Right cardiac atrium (tissue), 5 donors: Measurements from ENCODE around the gene SLC25A48. TPM values are rescaled to one million over a fixed set of nuclear protein-coding genes. Genes with fewer than 3 reads are reported as not detected.
"Not testable (repeated sequence)": the region's sequence is repeated elsewhere in the genome, so short reads cannot be mapped to it uniquely, and the experiment has no call there.

ENCODE experiments used
- ATAC-seq, 2 donors: fragments of 200-7000 bp; cut with Tn5 transposase; one replicate each; pipeline versions ENCODE4 v1.8.0 to v1.9.1; 2020; ENCODE audit warnings: moderate library complexity in 2 of 2, mild to moderate bottlenecking in 1 of 2
- DNase-seq, 3 donors: peaks; one replicate each; pipeline ENCODE4 v3.0.0-alpha.2; 2020
- H3K27ac ChIP-seq: one replicate; pipeline ENCODE4 v1.5.1; 2013; ENCODE audit warnings: mild to moderate bottlenecking, low read length, control low read depth, moderate library complexity
- H3K27me3 ChIP-seq: one replicate; pipeline ENCODE4 v1.6.1; 2013; ENCODE audit not compliant: control insufficient read depth, insufficient read depth
- H3K4me1 ChIP-seq: one replicate; pipeline ENCODE4 v1.6.1; 2013; ENCODE audit warnings: low read length; ENCODE audit not compliant: control insufficient read depth, insufficient read depth
- H3K4me3 ChIP-seq: one replicate; pipeline ENCODE4 v1.5.1; 2013; ENCODE audit warnings: low read length, control low read depth
- H3K9me3 ChIP-seq: one replicate; pipeline ENCODE4 v1.6.1; 2013; ENCODE audit warnings: low read length; ENCODE audit not compliant: control insufficient read depth
- WGBS: extraction: QIAGEN DNeasy Blood & Tissue Kit; methylation state at CpG from one replicate; pipeline ENCODE4 v1.1.7; 2013; 5-methylcytosine and 5-hydroxymethylcytosine counted together
- intact Hi-C, 4 donors: fragments of 100-400 bp; cut with DNase I; formaldehyde crosslinking; loops; one replicate each; pipeline versions ENCODE4 v1.11.0 to v1.14.0; 2022 to 2023
- polyA plus RNA-seq: library from polyadenylated mRNA; stranded (reverse); fragments of 200-250 nt; gene quantifications from one replicate; pipeline ENCODE4 v1.2.3, GENCODE V29; 2013
- total RNA-seq, 4 donors: library from RNA; stranded (reverse); fragmentation: NEBNext Ultra II Directional; extraction: Animal tissue kit (Norgen Biotek cat#: 25700); gene quantifications; one replicate each; pipeline ENCODE4 v1.2.1, GENCODE V29; 2021
- donor health status: healthy with polysubstance abuse.
- donor health status: DM: no; HTN: yes; CAD: no.
- donor health status: DM: no; HTN: no; CAD: no.
- donor health status: DM: no; HTN: yes; CAD: no; lungs with severe emphysema.
- donor health status: DM: yes; HTN: yes; CAD: no.

The SLC25A48 gene
- total and polyA plus RNA-seq, 5 donors = 0.25 TPM; not detected in 4

GRCh38 chr5:135842737-135843136, 8.3 kb downstream of the SLC25A48 start:
- 36% methylated on average over 4 of the region's 4 CpGs for WGBS
- no peak overlapping the region for H3K4me3 ChIP-seq
- peak in 1 of 2 donors; percentile 16 for ATAC-seq
- intact Hi-C loops = no loop called here
- no peak for DNase-seq
- H3K27me3 ChIP-seq = peaks cover 2% of the 10 kb centered on the region
- no peak overlapping the region for H3K27ac ChIP-seq
- H3K4me1 ChIP-seq = no peaks in the 10 kb centered on the region
- H3K9me3 ChIP-seq = no peaks in the 10 kb centered on the region

DNA sequence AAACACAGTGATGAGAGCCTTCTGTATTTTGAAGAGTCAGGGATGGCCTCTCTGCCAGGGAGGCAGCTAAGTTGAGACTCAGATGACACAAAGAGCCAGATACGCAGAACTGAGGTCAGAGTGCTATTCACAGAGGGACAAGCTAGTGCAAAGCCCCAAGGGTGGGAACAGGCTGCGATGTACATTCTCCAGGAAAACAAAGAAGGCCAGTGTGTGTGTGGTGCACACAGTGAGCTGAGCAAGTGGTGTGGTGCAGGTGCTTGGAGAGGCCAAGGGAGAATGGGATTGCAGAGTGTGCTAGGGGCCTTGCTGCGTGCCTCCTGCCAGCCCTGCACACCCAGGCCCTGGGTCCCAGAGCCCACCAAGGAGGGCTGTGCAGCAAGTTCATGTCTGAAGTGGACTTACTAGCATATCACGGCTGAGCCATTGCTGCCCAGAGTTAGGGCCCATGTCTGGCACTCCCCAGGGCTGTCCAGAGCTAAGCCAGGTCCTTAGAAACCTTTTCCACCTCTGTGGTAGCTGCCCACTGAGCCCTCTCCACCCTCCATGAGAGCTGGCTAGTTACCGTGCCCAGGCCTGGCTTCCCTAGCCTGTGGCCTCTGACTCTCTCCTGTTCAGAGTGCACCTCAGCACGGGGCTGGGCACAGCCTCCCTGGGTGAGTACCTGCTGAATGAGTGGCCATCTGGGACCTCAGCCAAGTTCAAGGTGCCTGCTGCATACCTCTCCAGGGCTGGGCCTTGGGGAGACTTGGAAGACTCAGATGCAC, 9.3 kb downstream of the SLC25A48 start:
- intact Hi-C loops = no loop called here
- DNase-seq = no peak
- no peaks in the 10 kb centered on the region for H3K9me3 ChIP-seq
- WGBS = 79% methylated on average over 6 of the region's 6 CpGs
- ATAC-seq = peak in 1 of 2 donors; percentile 29
- H3K27ac ChIP-seq = no peak overlapping the region
- H3K27me3 ChIP-seq = peaks cover 2% of the 10 kb centered on the region
- no peaks in the 10 kb centered on the region for H3K4me1 ChIP-seq
- no peak overlapping the region for H3K4me3 ChIP-seq

DNA sequence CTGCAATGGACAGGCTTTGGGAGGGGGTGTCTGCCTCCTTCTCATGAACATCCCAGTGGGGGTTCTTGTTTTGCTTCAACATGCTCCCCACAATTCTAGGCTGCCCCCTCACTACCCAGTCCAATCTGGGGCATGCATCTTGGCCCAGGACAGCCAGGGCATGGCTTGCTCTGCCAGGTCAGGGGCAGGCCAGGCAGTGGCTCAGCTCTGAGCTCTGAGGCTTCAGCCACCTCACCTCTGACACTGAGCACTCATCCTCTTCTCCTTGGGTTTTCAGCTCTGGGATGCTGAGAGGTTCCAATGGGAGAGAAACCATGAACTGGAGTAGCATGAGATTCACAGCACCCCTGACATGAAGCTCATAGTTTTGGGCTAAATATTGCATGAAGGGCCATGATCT, 11.8 kb downstream of the SLC25A48 start:
- no peak for DNase-seq
- intact Hi-C loops = no loop called here
- Histone ChIP-seq H3K27ac (no peak overlapping the region), H3K9me3 (no peaks in the 10 kb centered on the region), H3K4me1 (no peaks in the 10 kb centered on the region), H3K27me3 (no peaks in the 10 kb centered on the region), H3K4me3 (no peak overlapping the region)
- no peak for ATAC-seq

DNA sequence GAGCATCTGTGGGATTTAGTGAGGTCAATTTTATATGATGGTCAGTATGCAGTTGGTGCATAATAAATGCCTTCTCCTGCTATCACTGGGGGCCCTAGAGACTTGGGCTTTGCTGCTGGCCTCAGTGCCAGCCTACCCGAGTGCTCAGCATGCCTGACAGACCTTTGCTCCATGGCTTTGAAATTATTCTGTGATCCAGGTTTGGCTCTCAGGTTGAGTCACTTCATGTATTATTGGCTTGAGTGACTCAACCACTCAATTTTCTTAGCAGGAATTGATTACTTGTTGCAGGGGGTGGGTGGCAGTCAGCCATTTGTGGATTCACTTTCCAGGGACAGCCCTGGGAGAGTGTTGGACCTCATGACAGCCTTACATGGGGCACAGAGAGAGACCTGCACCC, 13.5 kb downstream of the SLC25A48 start:
- H3K27me3 ChIP-seq = no peaks in the 10 kb centered on the region
- DNase-seq (no peak), ATAC-seq (no peak)
- H3K27ac ChIP-seq = no peak overlapping the region
- no peak overlapping the region for H3K4me3 ChIP-seq
- intact Hi-C loops = no loop called here
- no peaks in the 10 kb centered on the region for H3K9me3 ChIP-seq
- WGBS = 88% methylated on average over 1 of the region's 1 CpG
- no peaks in the 10 kb centered on the region for H3K4me1 ChIP-seq

DNA sequence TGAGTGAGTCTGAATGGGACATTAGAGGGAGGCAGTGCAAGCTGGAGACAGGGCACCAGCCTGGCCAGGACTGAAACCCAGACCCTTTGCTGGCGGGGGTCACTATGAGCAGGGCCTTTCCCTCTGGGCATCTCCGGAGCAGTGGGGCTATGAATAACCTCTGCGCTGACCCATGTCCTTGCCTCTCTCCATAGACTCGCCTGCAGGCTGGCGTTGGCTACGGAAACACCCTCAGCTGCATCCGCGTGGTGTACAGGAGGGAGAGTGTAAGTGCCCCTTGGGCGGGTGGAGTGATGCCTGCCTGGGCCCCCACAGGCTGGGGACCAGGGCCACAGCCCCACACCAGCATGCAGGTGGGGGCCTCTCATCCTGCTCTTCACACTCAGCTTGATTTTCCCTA, 15.8 kb downstream of the SLC25A48 start:
- 91% methylated on average over 9 of the region's 9 CpGs for WGBS
- no peak overlapping the region for H3K4me3 ChIP-seq
- no peaks in the 10 kb centered on the region for H3K27me3 ChIP-seq
- intact Hi-C loops = no loop called here
- no peak overlapping the region for H3K27ac ChIP-seq
- ATAC-seq (no peak), DNase-seq (no peak)
- no peaks in the 10 kb centered on the region for H3K9me3 ChIP-seq
- no peaks in the 10 kb centered on the region for H3K4me1 ChIP-seq

GRCh38 chr5:135850671-135851070, 16.2 kb downstream of the SLC25A48 start:
- intact Hi-C loops = no loop called here
- ATAC-seq (no peak), DNase-seq (no peak)

DNA sequence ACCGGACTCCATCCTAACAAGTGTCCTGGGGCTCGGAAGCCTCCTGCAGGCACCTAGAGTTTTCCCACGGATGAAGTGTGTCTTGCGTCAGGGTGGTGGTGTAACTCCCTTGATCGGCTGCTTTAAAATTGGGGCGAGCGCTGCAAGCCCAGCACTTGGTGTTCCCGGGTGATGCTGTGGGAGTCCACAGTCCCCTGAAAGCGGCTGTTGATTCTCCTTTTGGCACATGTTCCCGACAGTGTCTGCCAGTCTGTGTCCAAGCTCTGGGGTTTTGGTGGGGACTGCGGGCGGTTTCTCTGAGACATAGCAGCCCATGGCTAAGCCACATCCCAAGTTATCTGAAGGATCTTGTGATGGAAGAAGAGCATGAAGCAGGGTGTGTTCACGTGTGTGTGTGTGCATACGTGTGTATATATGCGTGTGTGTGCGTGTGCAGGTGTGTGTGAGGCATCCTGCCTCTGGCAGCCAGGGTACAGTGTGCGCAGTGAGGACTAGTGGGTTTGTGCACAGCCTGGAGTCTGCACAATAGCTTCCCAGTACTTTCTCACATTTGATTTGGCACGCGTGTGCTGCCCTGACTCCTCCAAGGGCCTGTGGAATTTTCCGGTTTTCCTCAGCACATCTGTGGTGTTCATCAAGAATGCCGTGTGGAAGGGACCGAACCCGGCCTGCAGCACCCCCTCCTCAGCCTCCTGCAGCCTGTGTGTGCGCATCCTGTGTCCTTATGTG, 16.9 kb downstream of the SLC25A48 start:
- DNase-seq (no peak), ATAC-seq (no peak)
- H3K4me3 ChIP-seq = no peak overlapping the region
- WGBS = 77% methylated on average over 24 of the region's 24 CpGs
- intact Hi-C loops = no loop called here
- no peaks in the 10 kb centered on the region for H3K27me3 ChIP-seq
- H3K4me1 ChIP-seq = no peaks in the 10 kb centered on the region
- H3K27ac ChIP-seq = no peak overlapping the region
- H3K9me3 ChIP-seq = no peaks in the 10 kb centered on the region

More at GRCh38 chr5:135850671-135851070, 16.2 kb downstream of the SLC25A48 start:
- Histone ChIP-seq H3K4me1 (no peaks in the 10 kb centered on the region), H3K27ac (no peak overlapping the region), H3K9me3 (no peaks in the 10 kb centered on the region), H3K4me3 (no peak overlapping the region), H3K27me3 (no peaks in the 10 kb centered on the region)
- 85% methylated on average over 6 of the region's 6 CpGs for WGBS

GRCh38 chr5:135851915-135852845, 17.7 kb downstream of the SLC25A48 start:
- DNase-seq = no peak
- Histone ChIP-seq H3K9me3 (no peaks in the 10 kb centered on the region), H3K4me1 (no peaks in the 10 kb centered on the region), H3K27me3 (no peaks in the 10 kb centered on the region), H3K4me3 (no peak overlapping the region), H3K27ac (no peak overlapping the region)
- 85% methylated on average over 34 of the region's 34 CpGs for WGBS
- intact Hi-C loops = no loop called here
- ATAC-seq = no peak

GRCh38 chr5:135857630-135858311, 23.3 kb downstream of the SLC25A48 start:
- no peak overlapping the region for H3K27ac ChIP-seq
- 77% methylated on average over 2 of the region's 2 CpGs for WGBS
- DNase-seq (no peak), ATAC-seq (no peak)
- intact Hi-C loops = no loop called here
- no peaks in the 10 kb centered on the region for H3K27me3 ChIP-seq
- H3K4me3 ChIP-seq = no peak overlapping the region
- H3K4me1 ChIP-seq = no peaks in the 10 kb centered on the region
- H3K9me3 ChIP-seq = no peaks in the 10 kb centered on the region

DNA sequence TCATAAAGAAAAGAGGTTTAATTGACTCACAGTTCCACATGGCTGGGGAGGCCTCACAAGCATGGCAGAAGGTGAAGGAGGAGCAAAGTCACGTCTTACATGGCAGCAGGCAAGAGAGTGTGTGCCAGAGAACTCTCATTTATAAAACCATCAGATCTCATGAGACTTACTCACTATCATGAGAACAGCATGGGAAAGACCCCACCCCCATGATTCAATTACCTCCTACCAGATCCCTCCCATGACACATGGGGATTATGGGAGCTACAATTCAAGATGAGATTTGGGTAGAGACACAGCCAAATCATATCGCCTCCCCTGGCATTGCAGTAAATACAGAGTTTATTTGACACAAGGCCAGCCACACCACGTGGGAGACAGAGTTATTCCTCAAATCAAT, 24.7 kb downstream of the SLC25A48 start:
- H3K27me3 ChIP-seq, H3K27ac ChIP-seq, DNase-seq, H3K4me1 ChIP-seq, intact Hi-C loops, ATAC-seq, H3K9me3 ChIP-seq, H3K4me3 ChIP-seq: not testable (repeated sequence)
- 65% methylated on average over 3 of the region's 3 CpGs for WGBS
